ENCODE results near the gene TSPYL2.

Gene TSPYL2

GRCh38 chrX:53081925-53082772 lies at the start of gene TSPYL2:
TSS of gene TSPYL2 (plus strand) at chrX:53082367. CDS start at chrX:53082499, 132 bp downstream.
- DNase-seq: peak; percentile 98

DNA sequence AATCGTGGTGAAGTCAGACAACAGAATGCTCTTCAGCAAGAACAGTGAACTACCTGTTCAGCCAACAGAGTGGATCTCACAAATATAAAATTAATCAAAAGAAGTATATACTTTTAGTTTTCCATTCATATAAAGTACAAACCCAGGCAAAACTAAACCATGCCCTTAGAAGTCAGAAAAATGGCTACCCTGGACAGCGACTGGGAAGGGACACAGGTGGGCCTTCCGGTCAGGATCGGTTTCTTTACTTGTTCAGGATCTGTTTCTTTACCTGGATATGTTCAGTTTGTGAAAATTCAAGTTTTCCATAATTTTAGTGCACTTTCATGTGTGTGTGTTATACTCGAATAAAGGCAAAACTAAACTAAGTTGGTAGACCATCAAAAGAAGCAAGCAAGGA lies 46.0 kb upstream of the TSPYL2 start:
- DNase-seq: no peak

- no peak for DNase-seq
These were observed 42.9 kb upstream of the TSPYL2 start for GRCh38 chrX:53039236-53039635.

GRCh38 chrX:53044995-53045394 lies 37.2 kb upstream of the TSPYL2 start:
- no peak for DNase-seq

GRCh38 chrX:53047228-53047627 lies 34.9 kb upstream of the TSPYL2 start:
- DNase-seq: no peak

DNA sequence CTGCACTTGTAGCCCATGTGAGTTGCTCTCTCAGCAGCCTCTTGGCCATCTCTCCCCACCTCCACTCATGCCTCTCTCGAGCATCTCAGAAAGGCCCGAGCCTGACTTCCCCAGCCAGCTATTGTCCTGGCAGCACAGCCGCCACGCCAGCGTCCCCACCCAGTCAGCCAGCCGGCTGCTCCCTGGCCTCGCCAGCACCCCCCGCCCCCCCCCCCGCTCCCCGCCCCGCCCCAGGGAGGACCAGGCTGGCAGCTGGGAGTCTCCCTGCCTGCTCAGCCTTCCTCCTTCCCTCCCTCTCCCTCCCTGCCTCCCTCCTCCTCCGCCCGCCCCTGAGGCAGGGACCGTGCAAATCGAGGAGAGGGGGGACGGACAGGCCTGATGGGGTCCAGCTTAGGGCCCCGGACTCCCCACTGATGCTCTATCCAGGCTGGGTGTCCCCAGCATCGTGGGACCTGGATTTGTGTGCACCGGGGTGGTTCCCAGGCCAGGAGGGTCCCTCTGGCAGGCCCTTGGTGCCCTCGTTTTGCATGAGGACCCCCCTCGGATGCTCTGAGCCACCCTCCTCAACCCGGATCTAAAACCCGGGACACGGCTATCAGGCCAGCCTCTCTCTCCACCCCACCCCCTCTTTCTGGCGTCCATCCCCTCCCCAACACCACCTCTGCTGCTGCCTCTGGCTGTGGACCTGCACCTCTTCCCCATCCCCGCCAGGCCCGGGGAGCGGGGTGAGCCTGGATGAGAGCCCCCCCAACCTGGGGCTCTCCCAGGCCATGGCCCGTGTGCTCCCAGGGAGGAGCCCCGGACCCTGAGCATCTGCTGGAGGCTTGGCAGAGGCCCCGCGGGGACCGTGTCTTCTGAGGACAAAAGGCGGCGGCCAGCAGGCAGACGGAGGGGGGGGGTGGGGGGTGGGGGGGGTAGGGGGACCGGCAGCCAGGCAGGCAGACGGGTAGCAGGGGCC lies 33.7 kb upstream of the TSPYL2 start, which contains the start of gene GPR173:
GPR173 (plus strand) TSS at position 621 of the 958 bp plus-strand sequence. CDS start 27,833 bp downstream, outside the sequence.
- peak; percentile 92 for DNase-seq

- no peak for DNase-seq
These were observed 33.0 kb upstream of the TSPYL2 start for GRCh38 chrX:53049127-53049517.

DNA sequence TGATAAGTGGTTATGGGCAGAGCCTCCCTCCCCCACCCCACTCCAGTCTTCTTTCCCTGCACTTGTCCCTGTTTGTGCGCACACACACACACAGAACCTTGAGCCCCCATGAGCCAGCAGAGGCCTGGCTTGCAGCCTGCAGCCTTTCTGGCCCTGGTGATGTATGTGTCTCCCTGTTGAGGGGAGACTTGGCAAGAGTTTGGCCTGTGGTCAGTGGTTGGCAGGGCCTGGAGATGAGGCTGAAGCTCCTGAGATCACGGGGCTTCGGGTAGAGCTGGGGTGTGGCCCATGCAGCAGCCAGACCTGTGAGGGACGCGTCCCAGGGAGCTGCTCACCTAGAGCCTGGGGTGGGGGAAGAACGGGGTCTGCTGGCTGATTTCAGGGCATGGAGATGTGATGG lies 31.3 kb upstream of the TSPYL2 start:
- DNase-seq: no peak

DNA sequence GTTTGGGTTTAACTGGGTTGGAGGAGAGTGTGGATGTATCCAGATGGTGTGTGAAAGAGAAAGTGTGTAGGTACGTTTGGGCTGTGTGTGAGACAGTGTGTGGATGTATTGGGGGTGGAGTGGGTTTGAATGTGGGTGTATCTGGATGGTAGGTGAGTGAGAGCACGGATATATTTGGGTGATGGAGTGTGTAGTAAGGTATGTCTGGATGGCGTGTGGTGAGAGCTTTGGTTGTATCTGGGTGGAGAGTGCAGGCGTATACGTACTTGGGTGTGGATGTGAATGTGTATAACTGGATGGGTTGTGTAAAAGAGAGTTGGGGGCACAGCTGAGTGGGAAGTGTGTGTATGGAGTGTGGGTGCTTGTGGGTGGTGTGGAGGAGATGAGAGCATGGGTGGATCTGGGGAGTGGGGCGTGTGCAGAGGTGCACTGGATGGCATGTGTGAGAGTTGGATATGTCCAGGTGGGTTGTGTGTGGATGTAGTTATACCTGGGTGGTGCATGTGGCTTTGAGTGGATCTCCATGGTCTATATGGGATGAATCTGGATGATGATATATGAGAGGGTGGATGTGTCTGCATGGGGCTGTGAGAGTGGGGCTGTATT lies 26.8 kb upstream of the TSPYL2 start:
- DNase-seq: no peak

DNA sequence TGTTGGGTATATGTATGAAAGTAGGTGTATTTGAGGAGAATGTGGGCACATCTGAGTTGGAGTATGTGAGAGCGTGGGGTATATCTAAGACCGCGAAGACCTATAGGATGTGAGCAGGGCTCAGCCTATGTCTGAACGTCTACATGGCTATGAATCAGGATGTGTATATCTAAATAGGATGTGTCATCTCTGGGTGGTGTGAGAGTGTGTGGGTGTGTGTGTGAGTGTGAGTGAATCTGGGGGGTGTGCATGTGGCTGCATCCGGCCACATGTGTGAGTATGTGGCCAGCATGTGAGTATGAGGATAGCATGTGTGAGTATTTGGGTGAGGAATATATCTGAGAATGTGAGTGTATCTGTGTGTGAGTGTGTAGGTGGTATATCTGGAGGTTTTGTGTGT lies 25.9 kb upstream of the TSPYL2 start:
- DNase-seq: no peak

- no peak for DNase-seq
These were observed 17.1 kb upstream of the TSPYL2 start for GRCh38 chrX:53065104-53065503.

- DNase-seq: no peak
These were observed 11.1 kb upstream of the TSPYL2 start for GRCh38 chrX:53071064-53071463.

GRCh38 chrX:53071604-53072417 lies 10.4 kb upstream of the TSPYL2 start:
- DNase-seq: peak; percentile 84

DNA sequence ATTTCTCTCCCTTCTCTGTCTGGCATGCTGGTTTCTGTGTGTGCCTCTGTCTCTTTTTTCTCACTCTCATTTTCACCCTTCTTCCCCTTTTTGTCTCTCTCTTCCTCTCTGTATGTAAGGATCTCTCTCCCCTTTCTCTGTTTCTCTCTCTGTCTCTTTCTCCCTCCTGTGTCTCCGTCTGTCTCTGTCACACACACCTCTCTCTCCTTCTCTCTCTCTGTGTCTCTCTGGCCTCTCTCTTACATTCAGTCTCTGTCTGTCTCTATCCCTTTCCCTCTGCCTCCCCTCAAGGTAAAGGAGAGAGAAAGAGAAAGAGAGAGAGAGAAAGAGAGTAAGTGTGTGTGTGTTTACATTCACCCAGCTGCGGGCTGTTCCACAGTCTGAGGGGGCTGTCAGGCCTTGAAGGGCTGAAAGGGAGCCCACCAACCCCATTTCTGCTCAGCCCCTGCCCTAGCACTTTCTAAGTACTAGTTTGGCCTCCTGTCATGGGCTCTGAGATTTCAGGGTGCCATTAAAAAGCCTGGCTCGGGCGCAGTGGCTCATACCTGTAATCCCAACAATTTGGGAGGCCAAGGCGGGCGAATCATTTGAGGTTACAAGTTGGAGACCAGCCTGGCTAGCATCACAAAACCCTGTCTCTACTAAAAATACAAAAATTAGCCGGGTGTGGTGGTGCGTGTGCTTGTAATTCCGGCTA lies 9.6 kb upstream of the TSPYL2 start:
- no peak for DNase-seq

- DNase-seq: peak; percentile 45
These were observed 9.0 kb upstream of the TSPYL2 start for GRCh38 chrX:53073115-53073586.

DNA sequence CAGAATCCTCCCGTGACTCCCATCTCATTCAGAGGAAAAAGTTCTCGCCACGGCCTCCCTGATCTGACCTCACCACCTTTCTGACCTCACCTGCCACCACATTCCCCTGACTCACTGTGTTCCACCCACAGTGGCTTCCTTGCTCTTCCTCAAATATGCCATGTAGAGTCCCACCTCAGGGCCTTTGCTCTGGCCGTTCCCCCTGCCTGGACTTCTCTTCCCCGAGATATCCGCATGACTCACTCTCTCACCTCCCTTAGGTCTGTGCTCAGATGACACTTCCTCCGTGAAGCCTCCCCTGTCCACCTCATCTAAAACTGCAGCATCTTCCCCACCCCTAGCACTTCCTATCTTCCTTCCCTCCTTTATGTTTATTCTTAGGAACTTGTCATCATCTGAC lies 7.2 kb upstream of the TSPYL2 start:
- DNase-seq: no peak

- no peak for DNase-seq
These were observed 5.5 kb upstream of the TSPYL2 start for GRCh38 chrX:53076671-53077070.

- DNase-seq: no peak
These were observed 4.7 kb upstream of the TSPYL2 start for GRCh38 chrX:53077207-53078197.

GRCh38 chrX:53078943-53079342 lies 3.2 kb upstream of the TSPYL2 start:
- DNase-seq: no peak
